ENCODE data around the gene KMT2A. TPM values are rescaled to one million over a fixed set of nuclear protein-coding genes. Genes with fewer than 3 reads are reported as not detected.
A peak's percentile ranks its signal among the peaks of the same experiment; 100 is the strongest.
"Not testable (repeated sequence)": the region's sequence is repeated elsewhere in the genome, so short reads cannot be mapped to it uniquely, and the experiment has no call there.

Gene KMT2A
- polyA plus RNA-seq, 2 of the 4 experiments (the other 2 are of a cell fraction) = 6.8 to 20.3 TPM

DNA sequence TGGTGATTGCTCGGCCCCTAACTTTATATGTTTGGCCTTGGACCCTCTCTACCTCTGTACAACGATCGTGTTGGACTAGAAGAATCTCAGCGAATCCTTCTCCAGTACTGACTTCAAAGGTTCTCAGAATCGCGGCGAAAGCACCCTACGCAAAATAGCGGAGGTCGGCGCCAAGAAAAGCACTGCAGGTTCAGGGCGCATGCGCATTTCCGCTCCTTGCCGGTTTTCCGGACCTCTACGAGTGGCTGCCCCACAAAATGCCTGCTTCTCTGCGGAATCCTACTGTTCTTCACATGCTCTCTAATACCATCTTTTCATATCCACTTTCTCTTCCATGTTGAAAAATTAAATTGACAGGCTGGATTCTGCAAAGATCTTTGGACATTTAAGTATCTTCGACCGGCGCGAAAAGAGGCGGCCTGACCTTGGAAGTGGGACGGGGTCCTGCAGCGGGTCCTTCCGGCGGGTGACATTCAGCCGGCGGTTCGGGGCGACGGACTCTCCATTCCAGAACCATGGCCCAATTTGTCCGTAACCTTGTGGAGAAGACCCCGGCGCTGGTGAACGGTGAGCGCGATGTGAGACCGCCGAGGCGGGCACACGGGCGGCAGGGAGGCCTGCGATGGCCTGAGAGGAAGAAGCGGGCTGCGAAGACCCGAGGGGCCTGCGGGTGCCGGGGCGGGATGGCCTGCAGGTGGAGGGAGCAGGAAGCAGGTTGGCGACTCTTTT is 35.0 kb upstream of the KMT2A start, which contains the start of gene ATP5MG (continued):
- TF ChIP-seq PHF8 (IDR thresholded peaks at IDR 0.05; ENCODE audit: borderline replicate concordance, low read depth) = peak; percentile 42; the same call in 1 of the 2 replicates
- no peak; the same call in 1 of the 2 replicates for TF ChIP-seq TP53 (CRISPR knock-in tag; IDR thresholded peaks at IDR 0.05)
- TF ChIP-seq MYC (IDR thresholded peaks at IDR 0.05; ENCODE audit: borderline replicate concordance, low read length) = peak; percentile 22; the same call in 1 of the 2 replicates
- no peak for TF ChIP-seq NPAS2 (CRISPR knock-in tag; IDR thresholded peaks at IDR 0.05; ENCODE audit: borderline replicate concordance)
- TF ChIP-seq FOSB (CRISPR knock-in tag; IDR thresholded peaks at IDR 0.05) = no peak
- TF ChIP-seq, protein P1, sequence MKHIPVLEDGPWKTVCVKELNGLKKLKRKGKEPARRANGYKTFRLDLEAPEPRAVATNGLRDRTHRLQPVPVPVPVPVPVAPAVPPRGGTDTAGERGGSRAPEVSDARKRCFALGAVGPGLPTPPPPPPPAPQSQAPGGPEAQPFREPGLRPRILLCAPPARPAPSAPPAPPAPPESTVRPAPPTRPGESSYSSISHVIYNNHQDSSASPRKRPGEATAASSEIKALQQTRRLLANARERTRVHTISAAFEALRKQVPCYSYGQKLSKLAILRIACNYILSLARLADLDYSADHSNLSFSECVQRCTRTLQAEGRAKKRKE (CRISPR knock-in tag; IDR thresholded peaks at IDR 0.05; ENCODE audit: low read depth) = no peak
- TF ChIP-seq CEBPB (IDR thresholded peaks at IDR 0.05) = no peak
- TF ChIP-seq, protein P2, sequence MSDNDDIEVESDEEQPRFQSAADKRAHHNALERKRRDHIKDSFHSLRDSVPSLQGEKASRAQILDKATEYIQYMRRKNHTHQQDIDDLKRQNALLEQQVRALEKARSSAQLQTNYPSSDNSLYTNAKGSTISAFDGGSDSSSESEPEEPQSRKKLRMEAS (IDR thresholded peaks at IDR 0.05) = peak; percentile 46; the same call in 1 of the 2 replicates
- peak; percentile 71 to 77; a peak in 4 of 5 replicates for TF ChIP-seq JUN (IDR thresholded peaks at IDR 0.05)
- TF ChIP-seq ESRRA (IDR thresholded peaks at IDR 0.05; ENCODE audit: borderline replicate concordance, low read length) = no peak

DNA sequence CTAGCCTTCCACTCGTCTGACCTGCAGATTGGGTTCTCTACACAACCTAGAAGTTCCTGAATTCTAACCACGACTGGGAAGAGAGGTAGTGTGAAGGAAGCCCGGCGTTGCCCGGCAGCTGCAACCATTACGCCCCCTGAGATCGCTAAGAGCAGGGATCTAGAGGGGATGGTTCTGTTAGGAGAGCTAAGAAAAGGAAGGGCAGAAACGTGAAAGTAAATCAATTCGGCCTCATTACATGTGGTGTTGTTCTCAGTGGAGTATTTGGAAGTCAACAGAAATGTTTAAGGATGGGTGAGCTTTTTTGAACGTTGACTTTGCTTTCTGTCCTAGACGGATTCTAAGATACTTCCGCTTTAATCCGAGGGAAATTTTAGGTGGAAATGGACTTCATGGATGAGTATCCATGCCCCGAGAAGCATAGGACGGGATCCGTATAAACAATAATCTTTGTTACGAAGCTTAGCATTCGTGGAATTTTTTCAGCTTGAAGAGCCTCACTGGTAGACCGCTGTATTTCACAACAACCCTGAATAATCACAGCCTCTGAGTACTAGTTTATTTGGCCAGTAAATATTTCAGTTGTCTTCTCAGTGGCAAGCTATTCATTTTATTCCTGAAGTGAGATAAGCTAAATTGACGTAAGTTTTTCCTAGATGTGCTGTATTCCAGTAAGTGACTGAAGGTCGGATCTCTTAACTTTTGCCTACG is 34.3 kb upstream of the KMT2A start:
- WGBS (ENCODE audit: missing lambda C conversion rate) = 2% methylated on average over 22 of the region's 22 CpGs
- Histone ChIP-seq H3K4me1 (peaks cover 19% of the 10 kb centered on the region), H3K4me2 (peak overlapping the region; percentile 73), H3K27ac (peak overlapping the region; percentile 82 to 93), H3K9me3 (no peaks in the 10 kb centered on the region), H3K4me3 (peak overlapping the region; percentile 81)
- ChIA-PET CTCF (interaction anchor here (0.5 to 2.1 kb wide), 6 partner anchors 10 to 207 kb away, joined by 3 to 7 read pairs (median 4); no protein-coding TSS in a partner anchor), POLR2A (interaction anchor here (0.7 to 1.1 kb wide), 4 partner anchors 33 to 390 kb away, joined by 3 to 5 read pairs (median 3); partner anchors contain the start of gene KMT2A)
- peak; percentile 10 to 18 for DNase-seq (ENCODE audit: low read depth in 1 of 2, low spot score in 1 of 2)
- TF ChIP-seq, protein P3, sequence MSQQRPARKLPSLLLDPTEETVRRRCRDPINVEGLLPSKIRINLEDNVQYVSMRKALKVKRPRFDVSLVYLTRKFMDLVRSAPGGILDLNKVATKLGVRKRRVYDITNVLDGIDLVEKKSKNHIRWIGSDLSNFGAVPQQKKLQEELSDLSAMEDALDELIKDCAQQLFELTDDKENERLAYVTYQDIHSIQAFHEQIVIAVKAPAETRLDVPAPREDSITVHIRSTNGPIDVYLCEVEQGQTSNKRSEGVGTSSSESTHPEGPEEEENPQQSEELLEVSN (IDR thresholded peaks at IDR 0.05; ENCODE audit: borderline replicate concordance, low read depth) = no peak
- TF ChIP-seq, protein P4, sequence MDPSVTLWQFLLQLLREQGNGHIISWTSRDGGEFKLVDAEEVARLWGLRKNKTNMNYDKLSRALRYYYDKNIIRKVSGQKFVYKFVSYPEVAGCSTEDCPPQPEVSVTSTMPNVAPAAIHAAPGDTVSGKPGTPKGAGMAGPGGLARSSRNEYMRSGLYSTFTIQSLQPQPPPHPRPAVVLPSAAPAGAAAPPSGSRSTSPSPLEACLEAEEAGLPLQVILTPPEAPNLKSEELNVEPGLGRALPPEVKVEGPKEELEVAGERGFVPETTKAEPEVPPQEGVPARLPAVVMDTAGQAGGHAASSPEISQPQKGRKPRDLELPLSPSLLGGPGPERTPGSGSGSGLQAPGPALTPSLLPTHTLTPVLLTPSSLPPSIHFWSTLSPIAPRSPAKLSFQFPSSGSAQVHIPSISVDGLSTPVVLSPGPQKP (IDR thresholded peaks at IDR 0.05; ENCODE audit: low read depth, low read length) = no peak
- no peak for TF ChIP-seq HOXA7 (CRISPR knock-in tag; IDR thresholded peaks at IDR 0.05)
- no peak; the same call in 1 of the 2 replicates for TF ChIP-seq PHF8 (IDR thresholded peaks at IDR 0.05; ENCODE audit: borderline replicate concordance, low read depth)
- TF ChIP-seq ZC3H11A (IDR thresholded peaks at IDR 0.05) = no peak
- no peak for TF ChIP-seq BHLHE40 (IDR thresholded peaks at IDR 0.05; ENCODE audit: low read depth, low read length)
- TF ChIP-seq HEYL (CRISPR knock-in tag; IDR thresholded peaks at IDR 0.05) = no peak
- TF ChIP-seq, protein P5, sequence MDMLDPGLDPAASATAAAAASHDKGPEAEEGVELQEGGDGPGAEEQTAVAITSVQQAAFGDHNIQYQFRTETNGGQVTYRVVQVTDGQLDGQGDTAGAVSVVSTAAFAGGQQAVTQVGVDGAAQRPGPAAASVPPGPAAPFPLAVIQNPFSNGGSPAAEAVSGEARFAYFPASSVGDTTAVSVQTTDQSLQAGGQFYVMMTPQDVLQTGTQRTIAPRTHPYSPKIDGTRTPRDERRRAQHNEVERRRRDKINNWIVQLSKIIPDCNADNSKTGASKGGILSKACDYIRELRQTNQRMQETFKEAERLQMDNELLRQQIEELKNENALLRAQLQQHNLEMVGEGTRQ (IDR thresholded peaks at IDR 0.05) = no peak
- no peak for TF ChIP-seq RARB (CRISPR knock-in tag; IDR thresholded peaks at IDR 0.05)
- peak; percentile 57 to 64; a peak in 4 of 6 replicates for ATAC-seq
- FAIRE-seq = no peak

DNA sequence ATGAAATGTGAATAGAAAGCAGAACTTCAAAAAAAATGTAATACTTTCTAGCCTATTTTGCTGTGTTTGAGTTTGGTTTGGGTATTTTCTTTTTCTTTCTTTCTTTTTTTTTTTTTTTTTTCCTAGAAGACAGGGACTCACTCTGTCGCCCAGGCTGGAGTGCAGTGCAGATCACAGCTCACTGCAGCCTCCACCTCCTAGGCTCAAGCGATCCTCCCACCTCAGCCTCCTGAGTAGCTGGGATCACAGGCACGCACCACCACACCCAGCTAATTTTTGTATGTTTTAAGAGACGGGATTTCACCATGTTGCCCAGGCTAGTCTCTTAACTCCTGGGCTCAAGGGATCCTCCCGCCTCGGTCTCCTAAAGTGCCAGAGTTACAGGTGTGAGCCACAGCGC is 33.7 kb upstream of the KMT2A start:
- POLR2A ChIA-PET = interaction anchor here (0.7 to 1.1 kb wide), 4 partner anchors 33 to 389 kb away, joined by 3 to 5 read pairs (median 3); partner anchors contain the start of gene KMT2A

More for the DNA sequence above, 33.7 kb upstream of the KMT2A start:
- not testable (repeated sequence) for H3K27ac ChIP-seq; FAIRE-seq; DNase-seq (ENCODE audit: low read depth in 1 of 2, low spot score in 1 of 2); ATAC-seq; H3K9me3 ChIP-seq
- 74% methylated on average over 7 of the region's 7 CpGs for WGBS (ENCODE audit: missing lambda C conversion rate)
- Histone ChIP-seq H3K4me1 (peaks cover 19% of the 10 kb centered on the region), H3K4me3 (peak overlapping the region; percentile 81), H3K4me2 (peak overlapping the region; percentile 73)
- CTCF ChIA-PET = interaction anchor here (0.5 to 2.1 kb wide), 6 partner anchors 10 to 207 kb away, joined by 3 to 7 read pairs (median 4); no protein-coding TSS in a partner anchor
